Peyer's patch (tissue), 4 donors: ENCODE data around the gene CHRM4.

ENCODE experiments used
- CTCF ChIP-seq, 6 experiments: fragments of 450-650 bp in 4 of 6; fragments of 200-600 bp in 2 of 6; sonication (generic) in 1 of 6; IDR thresholded peaks; one replicate each; pipeline ENCODE4 v1.5.1; 2017 to 2019; ENCODE audit warnings: antibody characterized with exemption in 6 of 6, mild to moderate bottlenecking in 3 of 6, moderate library complexity in 1 of 6
- POLR2A ChIP-seq, 2 donors: fragments of 450-650 bp; IDR thresholded peaks; one replicate each; pipeline ENCODE4 v1.5.1; 2017; ENCODE audit warnings: antibody characterized with exemption in 2 of 2, mild to moderate bottlenecking in 2 of 2, moderate library complexity in 2 of 2

GRCh38 chr11:46346886-46347636 lies 44.5 kb downstream of the CHRM4 start, which contains the start of gene DGKZ:
- TF ChIP-seq CTCF (IDR thresholded peaks at IDR 0.05) (peak; percentile 71 to 100 (median 98)), POLR2A (IDR thresholded peaks at IDR 0.05) (peak in 1 of 2 donors; percentile 80)
